ENCODE measurements around the gene TMEM60. TPM values are rescaled to one million over a fixed set of nuclear protein-coding genes. Genes with fewer than 3 reads are reported as not detected.
"Not testable (repeated sequence)": the region's sequence is repeated elsewhere in the genome, so short reads cannot be mapped to it uniquely, and the experiment has no call there.

The TMEM60 gene, protein sequence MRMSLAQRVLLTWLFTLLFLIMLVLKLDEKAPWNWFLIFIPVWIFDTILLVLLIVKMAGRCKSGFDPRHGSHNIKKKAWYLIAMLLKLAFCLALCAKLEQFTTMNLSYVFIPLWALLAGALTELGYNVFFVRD
- polyA plus RNA-seq (ENCODE audit: insufficient read length in 3 of 3), result 10 to 100 TPM; 26.1 to 32.9 (median 29.6) TPM
- long read RNA-seq, donor 1, transcript TMEM60-201 (2 exons, 1,023 nt), result major isoform, 19 of 53 reads
- long read RNA-seq, donor 1, partial matches to known transcripts, result 34 of 53 reads
- long read RNA-seq, donor 1, other reads (novel, unspliced or antisense), result 0 of 53 reads
- long read RNA-seq, donor 2, transcript TMEM60-201 (2 exons, 1,023 nt), result major isoform, 13 of 56 reads
- long read RNA-seq, donor 2, partial matches to known transcripts, result 43 of 56 reads
- long read RNA-seq, donor 2, other reads (novel, unspliced or antisense), result 0 of 56 reads
- long read RNA-seq, donor 3, transcript TMEM60-201 (2 exons, 1,023 nt), result major isoform, 37 of 37 reads
- long read RNA-seq, donor 3, partial matches to known transcripts, result 0 of 37 reads
- long read RNA-seq, donor 3, other reads (novel, unspliced or antisense), result 0 of 37 reads
- long read RNA-seq, donor 4, transcript TMEM60-201 (2 exons, 1,023 nt), result major isoform, 19 of 19 reads
- long read RNA-seq, donor 4, partial matches to known transcripts, result 0 of 19 reads
- long read RNA-seq, donor 4, other reads (novel, unspliced or antisense), result 0 of 19 reads
- long read RNA-seq, donor 5, result 0 reads
- long read RNA-seq, donor 6, transcript TMEM60-201 (2 exons, 1,023 nt), result major isoform, 24 of 65 reads
- long read RNA-seq, donor 6, partial matches to known transcripts, result 41 of 65 reads
- long read RNA-seq, donor 6, other reads (novel, unspliced or antisense), result 0 of 65 reads
- long read RNA-seq, donor 7, transcript TMEM60-201 (2 exons, 1,023 nt), result major isoform, 25 of 118 reads
- long read RNA-seq, donor 7, partial matches to known transcripts, result 93 of 118 reads
- long read RNA-seq, donor 7, other reads (novel, unspliced or antisense), result 0 of 118 reads
- long read RNA-seq, donor 8, result 0 reads
- long read RNA-seq, donor 9, transcript TMEM60-201 (2 exons, 1,023 nt), result major isoform, 23 of 23 reads
- long read RNA-seq, donor 9, partial matches to known transcripts, result 0 of 23 reads
- long read RNA-seq, donor 9, other reads (novel, unspliced or antisense), result 0 of 23 reads
- long read RNA-seq, donor 10, transcript TMEM60-201 (2 exons, 1,023 nt), result major isoform, 28 of 120 reads
- long read RNA-seq, donor 10, partial matches to known transcripts, result 92 of 120 reads
- long read RNA-seq, donor 10, other reads (novel, unspliced or antisense), result 0 of 120 reads
- long read RNA-seq, donor 11, transcript TMEM60-201 (2 exons, 1,023 nt), result major isoform, 29 of 55 reads
- long read RNA-seq, donor 11, partial matches to known transcripts, result 26 of 55 reads
- long read RNA-seq, donor 11, other reads (novel, unspliced or antisense), result 0 of 55 reads
- long read RNA-seq, donor 12, transcript TMEM60-201 (2 exons, 1,023 nt), result major isoform, 14 of 28 reads
- long read RNA-seq, donor 12, partial matches to known transcripts, result 14 of 28 reads
- long read RNA-seq, donor 12, other reads (novel, unspliced or antisense), result 0 of 28 reads
- long read RNA-seq, donor 13, result 0 reads
- long read RNA-seq, donor 14, transcript TMEM60-201 (2 exons, 1,023 nt), result major isoform, 30 of 30 reads
- long read RNA-seq, donor 14, partial matches to known transcripts, result 0 of 30 reads
- long read RNA-seq, donor 14, other reads (novel, unspliced or antisense), result 0 of 30 reads
- long read RNA-seq, donor 15, transcript TMEM60-201 (2 exons, 1,023 nt), result major isoform, 13 of 29 reads
- long read RNA-seq, donor 15, partial matches to known transcripts, result 16 of 29 reads
- long read RNA-seq, donor 15, other reads (novel, unspliced or antisense), result 0 of 29 reads
- long read RNA-seq, donor 16, transcript TMEM60-201 (2 exons, 1,023 nt), result major isoform, 64 of 143 reads
- long read RNA-seq, donor 16, partial matches to known transcripts, result 79 of 143 reads
- long read RNA-seq, donor 16, other reads (novel, unspliced or antisense), result 0 of 143 reads

DNA sequence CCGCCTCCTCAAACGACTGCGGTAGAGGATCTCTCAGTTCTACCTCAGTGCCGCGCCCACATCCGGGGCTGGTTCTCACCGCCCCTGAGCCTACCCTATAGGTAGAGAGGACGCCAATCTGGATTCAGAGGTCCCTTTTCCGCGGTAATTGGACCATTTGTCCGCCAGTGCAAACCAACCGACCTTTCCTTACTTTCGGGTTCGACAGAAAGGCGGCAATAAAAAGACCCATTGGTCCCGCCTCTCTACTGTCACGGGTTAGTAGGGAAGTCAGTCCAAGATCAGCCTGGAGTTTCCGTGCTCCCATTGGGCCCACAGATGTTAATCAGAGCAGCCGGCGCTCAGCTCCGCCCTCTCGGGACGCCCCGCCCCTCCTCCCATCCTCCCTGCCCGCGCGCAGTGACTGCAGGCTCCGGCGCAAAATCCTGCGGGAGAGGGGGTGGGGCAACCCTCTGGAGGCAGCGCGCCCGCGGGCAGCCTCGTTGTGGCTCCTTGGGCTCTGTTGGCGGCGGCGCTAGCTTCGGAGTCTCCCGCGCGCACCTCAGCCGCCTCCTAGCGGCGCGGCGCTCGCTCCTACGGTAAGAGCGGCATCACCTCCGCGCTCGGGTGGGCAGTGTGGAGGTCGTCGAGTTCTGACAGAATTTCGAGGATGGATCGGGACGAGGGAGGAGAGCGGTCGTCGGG, at the start of gene TMEM60, which contains the start of gene PHTF2:
TMEM60 (minus strand) TSS at position 41 of the 684 bp plus-strand sequence. CDS start 4,061 bp downstream, outside the sequence.
PHTF2 (plus strand) TSS at position 380 of the 684 bp plus-strand sequence.
- DNase-seq (ENCODE audit: extremely low read depth in 1 of 11, low read depth in 9 of 11, low spot score in 4 of 11), result peak; percentile 93 to 100 (median 98)

DNA sequence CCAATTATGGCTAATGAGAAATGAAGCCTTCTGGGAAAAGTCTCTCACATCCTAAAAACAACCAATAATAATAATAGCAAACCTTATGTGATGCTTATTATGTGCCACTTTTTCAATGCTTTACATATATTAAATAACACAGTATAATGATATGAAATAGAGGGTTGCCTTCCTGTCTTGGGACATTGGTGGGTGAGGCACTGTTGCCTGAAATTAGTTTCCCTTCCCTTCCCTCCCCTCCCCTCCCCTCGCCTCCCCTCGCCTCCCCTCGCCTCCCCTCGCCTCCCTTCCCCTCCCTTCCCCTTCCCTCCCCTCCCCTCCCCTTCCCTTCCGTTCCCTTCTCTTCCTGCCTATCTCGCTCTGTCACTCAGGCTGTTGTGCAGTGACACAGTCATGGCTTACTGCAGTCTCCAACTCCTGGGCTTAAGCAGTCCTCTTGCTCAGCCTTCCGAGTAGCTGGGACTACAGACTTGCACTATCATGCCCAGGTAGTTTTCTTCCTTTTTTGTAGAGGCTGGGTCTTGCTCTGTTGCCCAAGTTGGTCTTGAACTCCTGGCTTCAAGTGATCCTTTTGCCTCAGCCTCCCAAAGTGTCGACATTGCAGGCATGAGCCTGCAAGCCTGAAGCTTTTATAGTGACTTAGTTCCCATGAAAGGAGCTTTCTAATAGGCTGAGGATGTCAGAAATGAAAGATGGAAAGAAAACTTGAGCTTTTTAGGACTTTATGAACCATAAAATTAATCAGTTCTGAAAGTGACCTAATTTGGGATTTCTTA, 48.3 kb upstream of the TMEM60 start:
- no peak for DNase-seq (ENCODE audit: extremely low read depth in 1 of 11, low read depth in 9 of 11, low spot score in 4 of 11)

DNA sequence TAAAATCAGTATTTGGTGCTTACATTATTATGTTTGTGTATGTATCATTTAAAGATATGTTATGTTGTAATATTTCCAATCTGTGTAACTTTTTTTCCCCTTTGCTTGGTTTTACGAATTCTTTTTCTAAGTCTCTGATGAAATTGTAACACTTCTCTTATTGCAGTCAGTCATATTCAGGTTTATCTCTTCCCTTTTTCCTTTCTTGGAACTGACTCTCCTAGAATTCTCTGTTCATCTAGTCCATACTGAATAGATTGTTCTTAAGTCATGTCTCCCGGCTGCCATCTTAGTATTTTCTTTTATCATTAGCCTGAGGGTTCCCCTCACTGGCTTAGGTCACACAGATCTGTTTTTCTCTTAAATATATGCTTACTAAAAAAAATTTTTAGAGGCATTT, 45.0 kb upstream of the TMEM60 start:
- DNase-seq (ENCODE audit: extremely low read depth in 1 of 11, low read depth in 9 of 11, low spot score in 4 of 11), result no peak

- no peak for DNase-seq (ENCODE audit: extremely low read depth in 1 of 11, low read depth in 9 of 11, low spot score in 4 of 11)
Measured at GRCh38 chr7:77839919-77840318, 41.7 kb upstream of the TMEM60 start.

GRCh38 chr7:77838929-77839491, 40.8 kb upstream of the TMEM60 start:
- DNase-seq (ENCODE audit: extremely low read depth in 1 of 11, low read depth in 9 of 11, low spot score in 4 of 11), result no peak

DNA sequence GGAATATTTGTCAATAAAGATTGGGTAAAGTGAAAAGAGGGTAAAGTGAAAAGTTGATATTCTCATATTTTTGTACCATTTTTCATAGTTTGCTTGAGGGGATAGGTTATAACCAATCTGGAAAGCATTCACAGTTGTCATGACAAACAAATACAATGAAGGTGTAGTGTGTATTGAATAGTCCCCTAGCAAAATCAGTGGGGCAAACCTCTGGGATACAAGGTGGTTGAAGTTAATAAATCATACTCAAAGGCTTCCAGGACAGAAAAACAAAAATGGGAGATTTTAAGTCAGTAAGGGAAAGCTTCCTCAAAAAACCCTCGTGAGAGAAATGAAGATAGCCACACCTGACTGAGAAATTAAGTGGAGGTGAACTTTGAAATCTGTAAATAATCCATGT, 39.7 kb upstream of the TMEM60 start:
- DNase-seq (ENCODE audit: extremely low read depth in 1 of 11, low read depth in 9 of 11, low spot score in 4 of 11), result no peak

GRCh38 chr7:77837275-77837674, 39.0 kb upstream of the TMEM60 start:
- no peak for DNase-seq (ENCODE audit: extremely low read depth in 1 of 11, low read depth in 9 of 11, low spot score in 4 of 11)

GRCh38 chr7:77836425-77836824, 38.2 kb upstream of the TMEM60 start:
- DNase-seq (ENCODE audit: extremely low read depth in 1 of 11, low read depth in 9 of 11, low spot score in 4 of 11), result not testable (repeated sequence)

- no peak for DNase-seq (ENCODE audit: extremely low read depth in 1 of 11, low read depth in 9 of 11, low spot score in 4 of 11)
Measured at GRCh38 chr7:77833136-77833535, 34.9 kb upstream of the TMEM60 start.

GRCh38 chr7:77831953-77832352, 33.7 kb upstream of the TMEM60 start:
- no peak for DNase-seq (ENCODE audit: extremely low read depth in 1 of 11, low read depth in 9 of 11, low spot score in 4 of 11)

DNA sequence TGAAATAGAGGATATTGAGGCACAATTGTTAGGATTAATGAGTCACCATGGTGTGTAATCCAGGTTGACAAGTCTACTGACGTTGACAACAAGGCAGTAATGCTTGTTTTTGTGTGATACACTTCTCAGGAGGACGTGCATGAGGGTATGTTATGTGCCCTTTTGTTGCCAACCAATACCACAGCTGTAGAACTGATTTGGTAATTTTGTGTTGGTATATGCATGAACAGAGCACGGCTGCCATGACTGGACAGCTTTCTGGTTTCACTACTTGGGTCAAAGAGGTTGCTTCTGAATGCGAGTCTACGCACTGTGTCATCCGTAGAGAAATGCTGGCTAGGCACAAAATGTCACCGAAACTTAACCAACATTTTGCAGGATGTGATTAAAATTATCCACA, 33.2 kb upstream of the TMEM60 start:
- DNase-seq (ENCODE audit: extremely low read depth in 1 of 11, low read depth in 9 of 11, low spot score in 4 of 11), result no peak

- DNase-seq (ENCODE audit: extremely low read depth in 1 of 11, low read depth in 9 of 11, low spot score in 4 of 11), result no peak
Measured at GRCh38 chr7:77830649-77831355, 32.6 kb upstream of the TMEM60 start.

DNA sequence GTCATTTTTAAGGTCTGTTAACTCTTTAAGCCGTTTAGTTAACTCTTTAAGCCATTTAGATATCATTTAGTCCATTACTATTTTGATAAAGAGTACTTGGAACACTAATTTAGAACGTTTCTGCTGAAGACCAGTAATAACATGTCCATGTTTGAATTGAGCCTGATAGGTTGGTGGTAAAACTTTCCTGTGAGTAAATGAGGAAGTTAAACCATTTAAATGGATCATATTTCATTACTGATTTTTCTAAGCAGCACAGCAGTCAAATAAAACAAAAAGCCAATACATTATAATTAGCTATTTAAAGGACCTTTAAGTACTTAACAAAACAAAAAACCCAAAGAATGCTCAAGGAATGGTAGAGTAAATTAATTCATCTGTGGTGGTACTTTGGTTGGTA, 29.8 kb upstream of the TMEM60 start:
- no peak for DNase-seq (ENCODE audit: extremely low read depth in 1 of 11, low read depth in 9 of 11, low spot score in 4 of 11)

DNA sequence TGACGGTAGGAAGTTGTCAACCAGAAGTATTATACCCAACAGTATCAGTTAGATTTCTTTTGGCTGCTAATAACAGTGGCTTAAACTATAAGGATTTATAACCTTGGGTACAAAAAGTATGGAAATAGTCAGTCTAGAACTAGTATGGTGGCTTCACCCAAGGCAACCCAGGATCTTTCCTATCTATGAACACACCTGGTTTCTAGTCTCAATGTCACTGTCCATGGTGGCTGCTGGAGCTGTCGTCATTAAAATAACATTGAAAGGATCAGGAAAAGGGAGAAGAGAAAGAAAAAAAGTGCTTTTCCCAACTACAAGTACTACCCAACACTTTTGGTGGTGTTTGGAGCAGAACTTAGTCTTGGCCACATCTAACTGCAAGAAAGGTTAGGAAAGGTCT, 28.1 kb upstream of the TMEM60 start:
- no peak for DNase-seq (ENCODE audit: extremely low read depth in 1 of 11, low read depth in 9 of 11, low spot score in 4 of 11)

DNA sequence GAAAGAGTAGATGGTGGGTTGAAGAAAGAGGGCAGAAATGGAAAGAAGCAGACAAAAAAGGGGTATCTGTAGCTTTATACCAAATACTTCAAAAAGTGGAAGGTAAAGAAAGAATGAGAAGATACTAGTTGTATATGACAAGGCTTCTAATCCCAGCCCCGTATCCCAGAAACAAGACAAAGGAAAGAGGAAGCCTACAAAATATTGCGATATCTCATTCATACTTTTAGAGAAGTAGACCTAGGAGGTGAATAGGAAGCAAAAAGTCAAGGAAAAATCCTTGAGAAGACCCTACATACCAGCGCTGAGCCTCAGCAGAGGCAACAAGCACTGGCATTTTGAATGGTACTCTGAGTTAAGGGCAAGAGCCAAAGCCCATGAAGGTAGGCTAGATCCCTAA, 26.9 kb upstream of the TMEM60 start:
- DNase-seq (ENCODE audit: extremely low read depth in 1 of 11, low read depth in 9 of 11, low spot score in 4 of 11), result no peak
